HG02642 (cell line): ENCODE measurements around the gene C2CD2.
"Not testable (repeated sequence)": the region's sequence is repeated elsewhere in the genome, so short reads cannot be mapped to it uniquely, and the experiment has no call there.

Experiments
- ATAC-seq: cut with Tn5 transposase; IDR thresholded peaks from one replicate; pipeline ENCODE4 v1.9.1; 2021; ENCODE audit warnings: mild to moderate bottlenecking; ENCODE audit not compliant: unreplicated experiment, poor library complexity

Gene C2CD2

GRCh38 chr21:41959697-41960096, 5.9 kb upstream of the C2CD2 start:
- not testable (repeated sequence) for ATAC-seq

DNA sequence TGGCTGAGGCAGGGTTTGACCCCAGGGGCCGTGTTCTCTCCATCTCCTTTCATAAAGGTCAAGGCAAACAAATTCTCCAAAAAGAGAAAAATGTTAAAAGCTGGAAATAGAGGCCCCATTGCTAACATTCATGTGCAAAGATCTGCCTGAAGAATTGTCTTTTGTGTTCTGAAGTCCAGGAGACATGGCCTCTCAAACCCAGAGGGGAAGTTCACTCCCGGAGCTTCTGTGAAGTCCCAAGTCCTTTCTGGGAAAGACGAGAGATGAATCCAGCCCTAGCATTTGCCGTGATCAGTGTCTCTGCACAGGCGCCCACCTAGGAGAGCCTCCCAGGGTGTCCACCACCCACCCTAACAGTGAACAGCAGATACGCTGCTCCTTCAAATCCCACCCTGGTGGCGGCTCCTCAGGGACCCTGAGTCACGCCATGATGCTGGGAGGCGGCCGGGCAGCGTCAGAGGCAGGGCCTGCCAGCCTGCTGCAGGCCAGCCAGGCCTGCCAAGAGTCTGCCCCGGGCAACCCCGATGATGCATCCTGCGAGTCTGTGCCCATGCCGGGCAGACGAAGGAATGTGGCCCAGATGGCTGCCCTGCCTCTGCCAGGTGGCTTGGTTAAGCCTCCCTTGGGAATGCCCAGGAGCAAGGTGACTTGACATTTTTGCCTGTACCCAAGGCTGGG, 5.2 kb upstream of the C2CD2 start:
- ATAC-seq, result no peak

- no peak for ATAC-seq
These were observed 4.4 kb upstream of the C2CD2 start for GRCh38 chr21:41957991-41958766.

DNA sequence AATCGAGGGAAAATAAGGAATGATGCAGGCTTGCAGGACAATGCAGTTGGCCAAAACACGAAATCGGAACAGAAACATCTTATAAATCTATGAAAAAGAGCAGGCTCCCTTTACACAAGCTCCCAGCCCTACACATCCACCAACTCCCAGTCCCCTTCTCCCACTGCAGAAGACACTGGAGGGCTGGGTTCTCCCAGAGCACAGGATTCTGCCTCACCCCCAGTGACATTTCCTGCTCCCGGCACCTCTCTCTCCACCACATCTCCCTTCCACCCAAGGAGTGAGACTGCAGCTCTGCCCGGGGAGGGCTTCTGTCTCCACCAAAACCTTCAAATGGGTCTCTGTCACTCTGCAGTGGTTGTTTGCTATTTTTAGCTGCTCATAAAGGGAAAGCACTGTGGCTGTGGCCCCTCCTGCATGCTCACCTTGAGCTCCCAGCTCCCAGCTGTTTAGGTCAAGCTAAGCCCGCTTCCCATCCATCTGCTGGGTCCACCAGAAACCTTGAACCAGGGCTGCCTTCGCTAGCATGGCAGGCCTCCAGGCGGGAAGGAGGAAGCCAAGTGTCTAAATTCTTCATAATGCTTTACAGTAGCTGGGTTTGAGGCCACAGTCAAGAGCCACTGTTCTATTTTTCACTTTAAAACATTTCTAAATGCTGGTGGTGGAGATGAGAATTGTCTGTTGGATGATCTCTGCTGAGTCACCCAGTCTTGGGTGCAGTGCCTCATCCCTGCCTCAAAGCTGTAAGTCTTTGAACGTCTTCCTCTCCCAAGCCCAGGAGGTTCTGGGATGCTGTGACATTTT, 3.3 kb upstream of the C2CD2 start:
- no peak for ATAC-seq

DNA sequence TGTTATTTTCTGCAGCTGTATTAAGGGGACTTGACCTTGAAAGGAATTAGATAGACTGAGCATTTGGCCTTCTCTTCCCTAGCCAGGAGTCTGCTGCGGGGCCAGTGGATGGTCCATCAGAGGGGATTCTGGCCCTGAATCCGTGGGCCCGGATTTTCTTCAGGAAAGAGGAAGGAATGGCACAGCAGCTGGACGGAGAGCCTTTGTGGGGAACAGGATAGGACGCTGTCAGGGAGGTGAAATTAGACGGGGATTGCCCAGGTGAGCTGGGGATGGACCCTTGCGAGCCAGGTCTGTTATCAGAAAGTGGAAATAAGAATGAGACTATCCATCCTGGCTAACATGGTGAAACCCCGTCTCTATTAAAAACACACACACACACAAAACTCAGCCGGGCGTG, 1.7 kb upstream of the C2CD2 start:
- no peak for ATAC-seq

- no peak for ATAC-seq
These were observed 1.1 kb upstream of the C2CD2 start for GRCh38 chr21:41954654-41955499.

- peak; percentile 32 for ATAC-seq
These were observed 478 bp downstream of the C2CD2 start for GRCh38 chr21:41953249-41953830.

DNA sequence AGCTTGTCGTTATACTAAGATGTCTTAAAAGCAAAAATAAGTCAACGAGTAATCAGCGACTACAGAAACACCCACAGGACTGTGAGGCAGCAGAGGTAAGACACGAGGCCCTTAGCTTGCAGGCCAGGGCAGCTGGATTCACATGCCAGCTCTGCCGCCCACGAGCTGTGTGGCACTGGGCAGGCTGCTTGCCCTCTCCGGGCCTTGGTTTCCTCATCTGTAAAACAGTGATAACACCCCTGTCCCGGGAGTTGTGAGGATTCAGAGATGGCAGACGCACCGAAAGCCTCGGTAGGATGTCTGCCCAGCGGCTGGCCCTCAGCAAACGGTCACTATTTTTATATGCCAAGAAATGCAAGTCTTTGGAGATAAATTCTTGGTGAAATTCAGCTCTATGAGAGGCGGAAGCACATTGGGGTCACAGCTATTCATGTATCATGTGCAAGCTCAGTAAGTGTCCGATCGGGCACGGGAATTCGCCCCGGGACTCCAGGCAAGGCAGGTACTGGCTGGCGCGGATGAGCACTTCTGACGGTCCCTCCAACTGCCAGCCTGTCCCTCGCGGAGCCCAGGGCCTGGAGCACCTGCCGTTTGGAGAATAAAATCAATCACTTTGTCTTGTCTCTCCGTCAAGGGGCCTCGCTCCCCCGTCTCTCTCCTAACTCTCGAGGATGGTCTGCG, 1.1 kb downstream of the C2CD2 start:
- ATAC-seq, result no peak

- no peak for ATAC-seq
These were observed 1.8 kb downstream of the C2CD2 start for GRCh38 chr21:41951876-41952567.

DNA sequence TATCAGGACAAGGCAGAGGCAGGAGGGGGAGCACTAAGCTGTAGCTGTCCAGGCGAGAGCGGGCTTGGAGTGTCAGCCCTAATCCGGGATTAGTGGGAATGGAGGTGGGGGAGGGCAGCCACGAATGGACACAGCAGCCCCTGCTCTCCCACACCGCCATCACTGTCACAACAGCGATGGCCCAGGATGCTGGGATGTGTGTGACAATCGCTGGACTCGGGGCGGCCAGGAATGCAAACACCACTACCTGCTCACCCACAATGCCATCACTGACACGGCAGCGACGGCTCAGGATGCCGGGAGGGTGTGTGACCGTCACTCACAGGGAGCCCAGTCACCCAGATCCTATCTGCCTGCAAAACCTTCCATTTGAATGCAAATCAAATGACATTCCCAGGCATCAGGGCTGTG, 2.9 kb downstream of the C2CD2 start:
- ATAC-seq, result no peak

GRCh38 chr21:41949631-41950030, 4.2 kb downstream of the C2CD2 start:
- ATAC-seq, result not testable (repeated sequence)

DNA sequence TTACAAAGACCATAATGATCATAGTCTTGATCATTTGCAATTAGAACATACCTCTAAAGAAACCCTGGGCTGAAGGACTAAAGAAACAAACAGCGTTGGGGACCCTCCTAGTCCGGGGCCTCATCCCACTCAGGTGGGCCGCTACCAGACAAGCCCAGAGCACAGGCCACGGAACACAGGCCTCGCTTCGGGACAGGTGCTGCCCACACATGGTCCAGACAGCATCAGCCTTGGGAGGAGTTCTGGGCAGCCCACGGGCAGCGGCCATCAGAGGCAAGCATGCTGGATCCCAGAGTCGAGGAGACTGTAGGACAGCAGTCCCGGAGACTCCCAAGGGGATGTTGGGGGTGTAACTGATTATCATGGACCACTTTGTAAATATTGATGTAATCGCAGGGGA, 4.9 kb downstream of the C2CD2 start:
- no peak for ATAC-seq

DNA sequence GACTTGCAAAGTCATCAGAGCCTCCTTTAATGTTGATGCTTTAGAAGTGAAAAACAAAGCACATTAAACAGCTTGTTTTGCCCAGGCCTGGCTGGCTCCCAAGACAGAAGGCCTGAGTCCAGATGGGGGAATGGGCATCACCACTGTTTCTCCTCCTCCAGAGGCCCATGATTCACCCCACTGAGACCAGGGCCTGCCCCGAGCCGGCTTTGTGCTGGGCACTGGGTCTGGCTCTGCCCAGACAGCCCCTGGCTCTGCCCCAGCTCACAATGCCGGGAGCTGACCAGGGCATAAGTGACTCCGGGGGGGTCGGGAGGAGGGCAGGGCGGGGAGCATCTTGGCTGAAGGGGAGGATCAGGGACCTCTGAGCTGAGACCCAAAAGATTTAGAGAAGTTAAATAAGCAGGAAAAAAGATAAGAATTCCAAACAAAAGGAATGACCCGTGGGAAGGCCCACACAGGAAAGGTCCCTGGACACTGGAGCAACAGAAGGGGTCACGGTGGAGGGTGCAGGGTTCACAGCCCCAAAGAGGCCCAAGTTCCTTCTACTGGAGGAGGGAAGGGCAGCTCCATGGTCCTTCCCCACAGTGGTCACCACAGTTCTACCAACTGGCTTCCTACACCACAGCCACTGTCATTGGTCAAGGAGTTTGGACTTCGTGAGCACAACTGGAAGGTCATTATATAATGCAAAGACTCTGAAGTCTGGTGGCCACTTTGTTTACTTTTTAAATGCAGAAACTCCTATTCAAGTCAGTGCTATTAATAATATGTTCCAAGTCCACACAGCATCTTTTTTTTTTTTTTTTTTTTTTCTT, 5.5 kb downstream of the C2CD2 start:
- no peak for ATAC-seq

DNA sequence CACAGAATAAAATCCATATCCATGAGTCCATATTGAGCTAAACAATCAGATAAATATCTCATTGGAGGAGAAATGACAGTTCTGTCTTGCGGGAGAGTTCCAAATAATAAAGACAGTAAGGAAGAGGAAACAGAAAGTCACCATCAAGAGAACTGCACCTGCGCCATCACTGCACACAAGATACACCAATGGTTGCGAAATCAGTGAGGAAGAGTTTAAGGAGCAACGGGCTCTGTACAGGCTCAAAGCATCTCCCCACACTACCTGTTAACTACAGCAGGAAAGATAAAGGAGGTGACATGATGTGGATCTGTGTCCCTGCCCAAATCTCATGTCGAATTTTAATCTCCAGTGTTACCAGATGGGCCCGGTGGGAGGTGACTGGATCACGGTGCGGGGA, 7.8 kb downstream of the C2CD2 start:
- no peak for ATAC-seq

- no peak for ATAC-seq
These were observed 10.0 kb downstream of the C2CD2 start for GRCh38 chr21:41943851-41944250.

DNA sequence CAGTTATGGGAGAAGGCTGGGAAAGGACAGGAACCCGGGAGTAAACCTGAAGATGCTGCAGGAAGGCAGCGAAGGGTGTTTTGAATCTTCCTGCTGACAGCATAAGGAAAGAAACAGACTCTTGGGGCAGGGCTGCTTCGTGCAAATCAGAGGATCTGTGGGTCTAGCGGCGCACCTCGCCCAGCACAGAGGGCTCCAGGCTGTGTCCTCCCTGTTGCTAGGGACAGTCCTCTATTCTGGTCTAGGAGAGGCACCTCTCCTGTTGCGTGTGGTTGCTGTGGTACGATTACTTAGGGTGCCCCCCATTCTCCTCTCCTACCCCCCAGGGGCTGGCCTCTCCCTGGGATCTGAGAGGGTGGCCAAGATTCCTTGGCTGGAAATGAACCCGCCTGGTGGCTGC, 11.4 kb downstream of the C2CD2 start:
- ATAC-seq, result no peak

- no peak for ATAC-seq
These were observed 11.9 kb downstream of the C2CD2 start for GRCh38 chr21:41941941-41942340.

DNA sequence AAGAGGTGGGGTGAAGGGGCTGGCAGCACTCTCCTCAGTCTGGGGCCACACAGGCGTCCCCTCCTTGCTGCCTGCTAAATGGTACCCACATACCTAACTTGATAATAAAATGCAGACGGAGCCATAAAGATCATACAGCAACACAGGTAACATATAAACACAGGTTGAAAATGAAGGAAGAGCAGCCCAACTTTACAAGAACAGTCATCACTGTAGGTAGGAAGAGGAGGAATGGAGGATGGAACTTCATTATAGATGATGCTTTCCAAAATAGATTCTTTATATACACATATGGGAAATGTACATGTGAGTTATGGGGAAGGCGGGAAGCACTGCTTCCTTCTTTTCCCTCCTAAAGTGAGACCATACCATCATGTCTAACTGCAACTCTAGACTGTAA, 13.4 kb downstream of the C2CD2 start:
- ATAC-seq, result no peak
